HG02981 (cell line): ENCODE data around the gene EFNA5.

Experiments used
- ATAC-seq: cut with Tn5 transposase; IDR thresholded peaks from one replicate; pipeline ENCODE4 v1.9.1; 2021; ENCODE audit warnings: mild to moderate bottlenecking, moderate library complexity; ENCODE audit not compliant: unreplicated experiment

EFNA5 gene

GRCh38 chr5:107408564-107408963 is 262.2 kb downstream of the EFNA5 start:
- ATAC-seq: no peak

DNA sequence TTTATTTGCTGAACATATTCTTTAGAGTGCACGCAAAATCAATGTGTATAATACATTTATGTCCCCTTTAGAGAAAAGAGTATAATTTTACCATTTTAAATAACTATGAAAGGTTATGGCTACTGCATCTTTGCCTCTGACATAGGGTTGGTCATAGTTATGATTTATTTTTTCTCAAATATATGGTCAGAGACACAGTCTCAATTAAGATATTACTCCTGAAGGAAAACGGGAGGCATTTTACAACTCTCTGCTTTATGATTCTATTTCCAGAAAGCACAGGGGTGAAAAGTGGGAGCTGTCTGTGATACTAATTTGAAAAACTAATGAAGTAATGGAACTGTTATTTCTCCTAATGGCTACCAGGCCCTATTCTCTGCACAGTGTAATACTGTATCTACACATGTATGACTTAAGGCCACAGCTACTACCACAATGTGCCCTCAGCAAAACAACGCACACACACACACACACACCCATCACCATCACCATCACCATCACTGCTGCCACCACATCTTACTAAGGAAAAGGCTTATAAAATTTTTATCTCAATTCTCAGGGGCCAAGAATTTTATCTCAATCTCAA is 262.9 kb downstream of the EFNA5 start:
- ATAC-seq: no peak

- no peak for ATAC-seq
Observed at GRCh38 chr5:107404595-107405374, 266.0 kb downstream of the EFNA5 start.

- no peak for ATAC-seq
Observed at GRCh38 chr5:107403228-107403953, 267.3 kb downstream of the EFNA5 start.

- ATAC-seq: no peak
Observed at GRCh38 chr5:107402434-107403227, 268.1 kb downstream of the EFNA5 start.

- ATAC-seq: no peak
Observed at GRCh38 chr5:107401470-107402122, 269.1 kb downstream of the EFNA5 start.

DNA sequence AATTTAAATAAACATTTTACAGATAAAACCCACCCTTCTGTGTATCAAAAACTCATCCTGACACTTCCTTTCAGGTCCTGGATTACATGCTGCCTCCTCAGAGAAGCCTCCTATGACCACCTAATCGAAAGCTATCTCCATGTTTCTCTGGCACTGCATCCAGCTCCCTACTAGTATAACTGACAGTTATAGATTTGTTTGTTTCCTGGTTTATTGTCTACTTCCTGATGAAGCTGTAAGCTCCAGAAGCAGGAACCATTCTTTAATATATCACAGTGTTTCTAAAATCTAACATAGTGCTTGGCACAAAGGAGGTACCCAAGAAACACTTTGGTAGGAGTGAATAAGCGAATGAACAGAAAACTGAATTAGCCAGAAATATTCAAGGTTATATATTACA is 270.4 kb downstream of the EFNA5 start:
- ATAC-seq: no peak

DNA sequence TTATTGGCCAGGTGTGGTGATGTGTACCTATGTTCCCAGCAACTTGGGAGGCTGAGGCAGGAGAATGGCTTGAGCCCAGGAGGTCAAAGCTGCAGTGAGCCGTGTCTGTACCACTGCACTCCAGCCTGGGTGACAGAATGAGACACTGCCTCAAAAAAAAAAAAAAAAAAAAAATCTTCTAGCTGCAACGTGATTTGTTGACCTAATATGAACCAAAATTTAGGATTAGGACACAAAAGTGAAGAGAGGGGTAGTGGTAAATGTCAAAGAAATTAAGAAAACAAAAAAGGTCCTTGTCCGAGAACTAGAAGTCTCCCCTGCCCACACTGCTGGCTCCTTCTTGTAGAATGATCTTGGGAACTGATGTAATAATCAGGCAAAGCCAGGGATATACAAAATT is 272.0 kb downstream of the EFNA5 start:
- ATAC-seq: no peak

- ATAC-seq: peak; percentile 52
Observed at GRCh38 chr5:107396351-107396690, 274.4 kb downstream of the EFNA5 start.

- peak; percentile 76 for ATAC-seq
Observed at GRCh38 chr5:107395632-107396350, 274.9 kb downstream of the EFNA5 start.

DNA sequence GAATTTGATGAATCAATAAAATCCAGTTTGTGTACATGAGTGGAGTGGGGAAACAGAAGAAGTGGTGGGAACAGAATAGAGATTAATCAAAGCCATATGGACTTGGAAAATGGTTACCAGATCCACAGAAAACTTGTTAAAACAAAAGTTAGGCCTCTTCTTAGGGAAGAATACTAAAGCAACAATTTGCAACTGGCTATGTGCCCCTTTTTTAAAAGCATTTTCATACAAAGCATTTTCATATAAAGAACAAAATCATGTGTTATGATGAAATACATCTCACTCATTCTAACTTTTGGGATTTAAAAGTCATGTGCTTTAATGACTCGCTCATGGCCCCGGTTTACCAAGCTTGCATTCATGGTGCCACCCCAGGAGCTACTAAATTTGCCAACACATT is 276.9 kb downstream of the EFNA5 start:
- no peak for ATAC-seq

GRCh38 chr5:107391787-107392186 is 278.9 kb downstream of the EFNA5 start:
- no peak for ATAC-seq

- no peak for ATAC-seq
Observed at GRCh38 chr5:107389775-107390148, 281.0 kb downstream of the EFNA5 start.

GRCh38 chr5:107389130-107389774 is 281.5 kb downstream of the EFNA5 start:
- ATAC-seq: peak; percentile 74

DNA sequence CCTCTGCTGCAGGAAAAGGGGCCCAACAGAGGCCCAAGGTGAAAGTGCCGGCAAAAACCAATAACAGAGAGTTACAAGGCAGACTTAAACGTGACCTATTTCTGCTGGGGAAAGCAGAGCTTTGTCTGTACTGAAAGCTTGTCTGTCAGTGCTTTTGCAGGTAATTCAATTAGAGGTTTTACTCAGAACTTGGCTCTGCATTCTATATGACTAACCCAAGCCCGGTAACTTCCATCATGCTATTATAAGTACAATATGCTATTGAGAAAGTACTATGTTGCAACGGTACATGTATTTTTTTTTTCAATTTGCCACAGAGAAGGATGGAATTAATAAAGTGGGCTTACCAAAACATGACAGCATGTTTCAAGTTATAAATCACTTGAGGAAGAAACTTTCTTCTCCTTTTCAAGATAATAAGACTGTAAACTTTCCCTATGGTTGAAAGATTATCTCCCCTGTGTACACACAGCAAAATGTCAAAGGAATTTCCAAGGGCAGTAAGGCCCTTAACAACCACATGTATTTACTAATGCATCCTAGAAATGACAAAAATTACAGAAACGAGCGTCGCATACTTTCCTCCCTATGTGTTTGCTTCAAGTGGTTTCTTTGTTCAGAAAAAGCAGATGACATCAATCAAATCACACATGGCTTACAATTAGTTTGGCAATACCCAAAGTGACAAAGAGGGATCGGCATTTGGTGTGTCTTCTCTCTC is 282.4 kb downstream of the EFNA5 start:
- peak; percentile 46 for ATAC-seq

- no peak for ATAC-seq
Observed at GRCh38 chr5:107387526-107388140, 283.1 kb downstream of the EFNA5 start.

DNA sequence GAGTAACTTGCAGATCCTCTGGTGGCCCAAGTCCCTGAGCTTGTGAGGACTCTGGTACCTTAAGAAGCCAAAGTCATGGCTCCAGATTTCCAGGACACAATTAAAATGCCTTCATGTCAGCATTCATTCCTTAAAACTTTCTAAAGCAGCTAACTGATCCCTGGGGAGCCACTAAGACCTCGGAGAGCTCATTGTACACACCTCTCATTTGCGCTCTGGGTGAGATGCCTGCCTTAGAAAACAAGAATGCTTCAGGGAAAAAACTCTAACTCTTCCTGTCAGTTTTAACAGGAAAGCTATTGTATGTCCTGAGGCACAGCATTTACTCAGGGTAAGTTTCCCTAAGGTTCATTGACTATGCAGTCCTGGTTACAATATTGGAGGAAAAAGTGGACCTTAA is 285.0 kb downstream of the EFNA5 start:
- no peak for ATAC-seq

GRCh38 chr5:107384256-107384655 is 286.5 kb downstream of the EFNA5 start:
- ATAC-seq: no peak

DNA sequence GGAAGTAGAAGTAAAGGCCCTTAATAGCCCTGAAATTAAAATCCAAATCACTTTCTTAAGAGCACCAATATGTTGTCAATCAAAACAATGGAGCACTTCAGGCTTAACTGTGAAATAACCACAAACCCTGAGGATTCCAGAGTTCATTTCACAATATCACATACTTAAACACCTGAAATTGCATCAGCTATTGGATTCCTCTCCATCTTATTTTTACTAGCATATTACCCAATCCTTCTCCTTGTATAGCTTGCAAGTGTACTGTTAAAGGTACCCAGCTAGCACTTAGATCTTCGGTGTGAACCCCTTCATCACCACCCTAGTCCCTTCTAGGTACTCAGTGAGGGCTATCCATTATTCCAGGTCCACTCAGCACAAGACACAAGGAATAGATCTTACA is 287.3 kb downstream of the EFNA5 start:
- ATAC-seq: no peak
